GM19463 (cell line): Measurements from ENCODE around the gene CGB7.
"Not testable (repeated sequence)": the region's sequence is repeated elsewhere in the genome, so short reads cannot be mapped to it uniquely, and the experiment has no call there.

ENCODE experiments used
- ATAC-seq: cut with Tn5 transposase; IDR thresholded peaks from one replicate; pipeline ENCODE4 v1.9.1; 2021; ENCODE audit warnings: mild to moderate bottlenecking, moderate library complexity; ENCODE audit not compliant: unreplicated experiment

CGB7 gene

GRCh38 chr19:49042666-49043065 is 14.9 kb downstream of the CGB7 start:
- ATAC-seq = not testable (repeated sequence)

- no peak for ATAC-seq
Measured at GRCh38 chr19:49042177-49042576, 15.4 kb downstream of the CGB7 start.

DNA sequence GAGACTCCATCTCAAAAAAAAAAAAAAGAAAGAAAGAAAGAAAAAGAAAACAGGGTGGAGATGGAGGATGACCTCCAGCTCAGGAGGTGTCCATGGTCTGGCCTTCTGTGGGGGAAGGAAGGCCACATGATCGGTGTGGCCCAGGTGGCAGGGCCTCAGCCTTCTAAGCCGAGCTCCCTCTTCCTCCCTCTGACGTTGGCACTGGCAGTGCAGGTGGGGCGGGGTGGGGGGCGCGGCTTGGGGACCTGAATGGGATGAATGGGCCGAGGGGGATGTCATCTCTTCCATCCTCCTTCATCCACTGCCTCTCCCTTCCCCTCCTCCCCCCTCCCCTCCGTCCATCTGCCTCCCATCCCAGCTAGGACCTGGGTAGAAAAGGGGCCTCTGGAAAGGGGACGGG is 17.8 kb downstream of the CGB7 start:
- ATAC-seq = not testable (repeated sequence)

DNA sequence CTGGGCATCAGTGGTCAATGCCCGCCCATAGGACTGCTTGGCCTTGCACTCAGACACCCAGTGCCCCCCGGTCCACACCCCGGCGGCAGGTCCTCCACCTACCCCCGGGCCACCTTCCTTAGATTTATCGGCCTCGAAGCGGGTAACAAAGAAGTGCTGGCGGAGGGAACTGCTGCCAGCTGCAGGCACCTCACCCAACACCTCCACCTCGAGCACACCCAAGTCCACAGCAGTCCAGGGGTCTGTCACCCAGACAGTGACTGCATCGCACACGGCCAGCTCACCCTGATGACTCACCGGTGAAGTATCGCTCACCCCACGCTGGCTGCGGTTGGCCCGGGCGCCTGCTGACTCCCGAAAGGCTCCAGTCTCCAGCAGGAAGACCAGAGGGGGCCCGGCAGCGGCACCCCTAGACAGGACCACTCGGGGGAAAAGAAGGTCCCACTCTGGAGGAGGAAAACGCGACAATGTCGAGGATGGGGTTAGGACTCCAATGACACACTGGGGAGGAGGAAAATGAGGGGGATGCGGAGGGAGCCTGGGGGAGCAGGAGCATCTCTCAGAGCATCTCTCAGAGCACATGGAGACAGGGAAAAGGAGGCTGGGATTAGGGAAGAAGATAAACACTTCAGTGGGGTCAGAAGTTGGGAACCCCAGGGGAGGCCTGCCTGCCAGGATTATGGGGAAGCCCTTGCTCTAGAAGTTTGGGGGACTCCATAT is 18.8 kb downstream of the CGB7 start:
- ATAC-seq = not testable (repeated sequence)

DNA sequence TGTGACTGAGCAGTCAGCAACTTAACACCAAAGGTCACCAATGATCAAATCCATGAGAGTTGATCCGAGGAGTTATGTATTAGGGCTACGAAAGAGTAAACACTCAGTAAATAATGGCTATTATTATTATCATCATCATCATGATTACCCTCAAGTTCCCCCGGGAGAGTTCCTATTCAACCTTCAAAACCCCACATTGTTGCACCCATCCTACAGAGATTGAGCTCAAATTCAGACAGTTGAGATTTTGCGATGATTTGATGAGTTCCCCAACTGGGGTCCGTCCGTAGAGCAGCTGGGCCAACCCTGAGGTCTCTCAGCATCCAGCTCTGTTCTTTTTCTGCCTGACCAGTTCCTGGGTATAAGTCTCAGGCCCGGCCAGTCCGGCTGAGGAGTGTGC is 19.4 kb downstream of the CGB7 start:
- not testable (repeated sequence) for ATAC-seq

DNA sequence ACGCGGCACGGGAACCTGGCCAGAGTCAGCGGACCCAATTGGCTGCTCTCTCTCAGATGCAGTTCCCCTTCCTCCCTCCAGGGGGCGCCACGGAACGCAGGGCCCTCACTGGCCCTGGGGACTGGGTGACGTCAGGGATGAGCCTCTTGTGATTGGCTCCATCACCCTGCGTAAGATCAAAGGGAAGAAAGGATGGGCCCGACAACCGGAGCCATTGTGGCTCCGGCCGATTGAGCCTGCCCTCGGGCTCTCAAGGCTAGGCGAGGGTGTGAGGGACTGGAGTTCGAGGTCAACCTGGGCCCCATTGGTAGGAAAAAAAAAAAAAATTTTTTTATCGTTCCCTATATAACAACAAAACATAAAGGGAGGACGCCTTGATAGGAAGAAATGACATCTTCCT is 20.7 kb downstream of the CGB7 start, which contains the start of gene CGB1:
Gene CGB1 (minus strand): TSS at position 81 of the 400 bp plus-strand sequence. CDS start 184 bp downstream, outside the sequence.
- not testable (repeated sequence) for ATAC-seq

DNA sequence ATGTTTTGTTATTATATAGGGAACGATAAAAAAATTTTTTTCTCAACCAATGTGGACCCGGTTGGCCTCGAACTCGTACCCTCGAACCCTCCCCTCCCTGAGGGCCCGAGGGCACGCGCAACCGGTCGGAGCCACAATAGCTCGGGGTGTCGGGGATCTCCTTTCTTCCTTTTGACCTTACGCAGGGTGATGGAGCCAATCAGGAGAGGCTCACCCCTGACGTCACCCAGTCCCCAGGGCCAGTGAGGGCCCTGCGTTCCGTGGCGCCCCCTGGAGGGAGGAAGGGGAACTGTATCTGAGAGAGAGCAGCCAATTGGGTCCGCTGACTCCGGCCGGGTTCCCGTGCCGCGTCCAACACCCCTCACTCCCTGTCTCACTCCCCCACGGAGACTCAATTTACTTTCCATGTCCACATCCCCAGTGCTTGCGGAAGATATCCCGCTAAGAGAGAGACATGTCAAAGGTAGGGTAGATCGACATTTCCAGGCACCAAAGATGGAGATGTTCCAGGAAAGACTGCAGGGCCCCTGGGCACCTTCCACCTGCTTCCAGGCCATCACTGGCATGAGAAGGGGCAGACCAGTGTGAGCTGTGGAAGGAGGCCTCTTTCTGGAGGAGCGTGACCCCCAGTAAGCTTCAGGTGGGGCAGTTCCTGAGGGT is 25.8 kb downstream of the CGB7 start, which contains the start of gene CGB2:
Gene CGB2 (plus strand): TSS at position 249 of the 660 bp plus-strand sequence. CDS start 206 bp downstream, at position 455.
- ATAC-seq = not testable (repeated sequence)

GRCh38 chr19:49030323-49030722 is 27.2 kb downstream of the CGB7 start:
- not testable (repeated sequence) for ATAC-seq

GRCh38 chr19:49029749-49030148 is 27.8 kb downstream of the CGB7 start:
- not testable (repeated sequence) for ATAC-seq

DNA sequence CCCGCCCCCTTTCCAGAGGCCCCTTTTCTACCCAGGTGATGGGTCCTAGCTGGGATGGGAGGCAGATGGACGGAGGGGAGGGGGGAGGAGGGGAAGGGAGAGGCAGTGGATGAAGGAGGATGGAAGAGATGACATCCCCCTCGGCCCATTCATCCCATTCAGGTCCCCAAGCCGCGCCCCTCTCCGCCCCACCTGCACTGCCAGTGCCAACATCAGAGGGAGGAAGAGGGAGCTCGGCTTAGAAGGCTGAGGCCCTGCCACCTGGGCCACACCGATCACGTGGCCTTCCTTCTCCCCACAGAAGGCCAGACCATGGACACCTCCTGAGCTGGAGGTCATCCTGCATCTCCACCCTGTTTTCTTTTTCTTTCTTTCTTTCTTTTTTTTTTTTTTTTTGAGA is 28.9 kb downstream of the CGB7 start:
- not testable (repeated sequence) for ATAC-seq

DNA sequence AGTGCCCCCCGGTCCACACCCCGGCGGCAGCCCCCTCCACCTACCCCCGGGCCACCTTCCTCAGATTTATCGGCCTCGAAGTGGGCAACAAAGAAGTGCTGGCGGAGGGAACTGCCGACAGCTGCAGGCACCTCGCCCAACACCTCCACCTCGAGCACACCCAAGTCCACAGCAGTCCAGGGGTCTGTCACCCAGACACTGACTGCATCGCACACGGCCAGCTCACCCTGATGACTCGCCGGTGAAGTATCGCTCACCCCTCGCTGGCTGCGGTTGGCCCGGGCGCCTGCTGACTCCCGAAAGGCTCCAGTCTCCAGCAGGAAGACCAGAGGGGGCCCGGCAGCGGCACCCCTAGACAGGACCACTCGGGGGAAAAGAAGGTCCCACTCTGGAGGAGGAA is 31.9 kb downstream of the CGB7 start:
- ATAC-seq = not testable (repeated sequence)

DNA sequence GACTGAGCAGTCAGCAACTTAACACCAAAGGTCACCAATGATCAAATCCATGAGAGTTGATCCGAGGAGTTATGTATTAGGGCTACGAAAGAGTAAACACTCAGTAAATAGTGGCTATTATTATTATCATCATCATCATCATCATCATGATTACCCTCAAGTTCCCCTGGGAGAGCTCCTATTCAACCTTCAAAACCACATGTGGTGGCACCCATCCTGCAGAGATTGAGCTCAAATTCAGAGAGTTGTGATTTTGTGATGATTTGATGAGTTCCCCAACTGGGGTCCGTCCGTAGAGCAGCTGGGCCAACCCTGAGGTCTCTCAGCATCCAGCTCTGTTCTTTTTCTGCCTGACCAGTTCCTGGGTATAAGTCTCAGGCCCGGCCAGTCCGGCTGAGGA is 32.5 kb downstream of the CGB7 start:
- ATAC-seq = not testable (repeated sequence)

DNA sequence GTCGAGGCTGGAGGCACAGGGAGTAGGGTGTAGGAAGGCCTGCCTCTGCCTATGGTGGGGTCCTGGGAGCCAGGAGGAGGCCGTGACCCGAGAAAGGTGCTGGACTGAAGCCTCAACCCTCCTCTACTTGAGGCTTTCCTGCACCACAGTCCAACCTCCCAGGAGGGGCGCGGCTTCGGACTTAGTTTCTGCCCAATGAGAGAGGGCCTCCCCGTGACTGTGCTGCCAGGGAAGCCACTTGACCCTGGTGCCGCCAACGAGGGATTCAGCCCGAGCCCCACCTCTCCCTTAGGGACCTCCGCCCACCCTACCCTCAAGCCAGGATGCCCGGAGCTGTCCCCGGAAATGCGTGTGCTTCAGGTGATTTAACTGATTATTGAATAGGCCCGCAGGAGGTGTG is 33.3 kb downstream of the CGB7 start, which contains the start of gene CGB3:
Gene CGB3 (minus strand): TSS at position 101 of the 400 bp plus-strand sequence. CDS start 362 bp downstream, outside the sequence.
- not testable (repeated sequence) for ATAC-seq

DNA sequence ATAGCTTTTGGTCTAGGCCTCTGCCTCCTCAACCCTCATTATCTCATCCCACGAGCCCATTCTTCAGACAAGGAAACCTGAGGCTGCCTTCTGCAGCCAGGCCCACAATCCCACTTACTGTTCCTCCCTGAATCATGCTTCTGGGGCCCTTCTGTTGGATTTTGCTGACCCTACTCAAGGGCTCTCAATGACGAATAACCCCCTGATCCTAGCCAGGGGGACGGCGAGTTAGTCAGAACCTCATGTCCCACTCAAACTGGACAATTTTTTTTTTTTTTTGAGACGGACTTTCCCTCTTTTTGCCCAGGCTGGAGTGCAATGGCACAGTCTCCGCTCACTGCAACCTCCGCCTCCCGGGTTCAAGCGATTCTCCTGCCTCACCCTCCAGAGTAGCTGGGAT is 35.4 kb downstream of the CGB7 start:
- ATAC-seq = no peak

DNA sequence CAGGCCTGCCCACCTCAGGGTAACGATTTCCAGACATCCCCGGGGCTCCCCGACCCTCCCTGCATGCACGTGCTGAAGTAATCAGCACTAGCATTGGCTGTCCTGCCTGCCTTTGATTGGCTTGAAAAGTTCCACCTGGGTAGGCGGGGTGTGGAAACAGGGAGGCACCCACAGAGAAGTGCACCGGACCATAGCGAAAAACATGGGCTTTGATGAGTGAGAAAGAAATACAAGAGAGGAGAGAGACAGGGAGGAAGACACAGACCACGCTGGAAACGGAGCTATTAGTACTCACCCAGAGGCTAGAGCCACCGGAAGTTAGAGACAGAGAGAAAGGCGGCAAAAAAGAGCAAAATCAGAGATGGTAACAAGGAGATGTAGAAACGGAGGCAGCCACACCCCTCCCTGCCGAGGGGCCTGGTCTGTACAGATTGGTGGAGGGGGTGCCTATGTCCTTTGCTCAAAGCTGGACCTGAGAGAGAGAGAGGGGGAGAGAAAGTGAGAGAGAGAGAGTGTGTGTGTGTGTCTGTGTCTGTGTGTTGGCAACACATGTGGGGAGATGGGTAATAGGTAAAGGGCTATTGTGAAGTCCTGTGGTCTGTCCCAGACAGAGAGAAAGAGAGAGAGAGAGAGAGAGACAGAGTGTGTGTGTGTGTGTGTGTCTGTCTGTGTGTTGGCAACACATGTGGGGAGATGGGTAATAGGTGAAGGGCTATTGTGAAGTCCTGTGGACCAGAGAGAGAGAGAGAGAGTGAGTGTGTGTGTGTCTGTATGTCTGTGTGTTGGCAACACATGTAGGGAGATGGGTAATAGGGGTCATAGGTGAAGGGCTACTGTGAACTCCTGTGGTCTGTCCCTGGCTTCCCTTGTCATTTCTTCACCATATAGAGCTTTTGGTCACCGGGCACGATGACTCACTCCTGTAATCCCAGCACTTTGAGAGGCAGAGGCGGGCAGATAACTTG is 36.3 kb downstream of the CGB7 start:
- no peak for ATAC-seq

- no peak for ATAC-seq
Measured at GRCh38 chr19:49020342-49020741, 37.2 kb downstream of the CGB7 start.

DNA sequence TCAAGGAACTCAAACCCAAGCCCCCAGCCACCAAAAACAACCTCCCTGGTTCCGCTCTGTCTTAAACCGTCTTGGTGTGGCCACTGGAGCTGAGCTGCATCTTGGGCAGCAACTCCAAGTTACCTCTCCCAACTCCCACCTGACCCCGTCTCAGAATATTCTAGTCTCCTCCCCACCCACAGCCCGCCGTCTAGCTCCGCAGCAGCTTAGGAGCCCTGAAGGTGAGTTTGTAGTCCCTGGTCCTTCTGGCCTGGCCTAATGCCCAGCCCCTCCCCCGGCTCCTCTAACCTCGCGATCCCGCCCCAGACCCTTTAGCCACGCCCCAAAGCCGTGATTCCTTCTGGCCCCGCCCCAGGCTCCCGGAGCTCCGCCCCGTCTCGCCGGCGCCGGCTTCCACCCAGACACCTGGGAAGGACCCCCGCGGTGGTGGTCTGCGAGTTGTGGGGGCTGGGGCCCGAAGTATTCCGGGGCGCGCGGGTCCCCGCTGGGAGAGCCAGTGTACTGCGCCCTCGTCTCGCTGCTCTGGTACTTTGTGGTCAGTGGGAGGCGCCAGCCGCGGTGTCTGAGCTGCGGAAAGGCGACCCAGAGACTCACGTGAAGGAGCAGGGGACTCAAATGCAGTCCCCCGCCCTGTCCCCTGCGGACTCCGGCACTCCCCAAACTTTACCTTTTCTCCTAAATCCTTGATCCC is 38.2 kb downstream of the CGB7 start:
- no peak for ATAC-seq

DNA sequence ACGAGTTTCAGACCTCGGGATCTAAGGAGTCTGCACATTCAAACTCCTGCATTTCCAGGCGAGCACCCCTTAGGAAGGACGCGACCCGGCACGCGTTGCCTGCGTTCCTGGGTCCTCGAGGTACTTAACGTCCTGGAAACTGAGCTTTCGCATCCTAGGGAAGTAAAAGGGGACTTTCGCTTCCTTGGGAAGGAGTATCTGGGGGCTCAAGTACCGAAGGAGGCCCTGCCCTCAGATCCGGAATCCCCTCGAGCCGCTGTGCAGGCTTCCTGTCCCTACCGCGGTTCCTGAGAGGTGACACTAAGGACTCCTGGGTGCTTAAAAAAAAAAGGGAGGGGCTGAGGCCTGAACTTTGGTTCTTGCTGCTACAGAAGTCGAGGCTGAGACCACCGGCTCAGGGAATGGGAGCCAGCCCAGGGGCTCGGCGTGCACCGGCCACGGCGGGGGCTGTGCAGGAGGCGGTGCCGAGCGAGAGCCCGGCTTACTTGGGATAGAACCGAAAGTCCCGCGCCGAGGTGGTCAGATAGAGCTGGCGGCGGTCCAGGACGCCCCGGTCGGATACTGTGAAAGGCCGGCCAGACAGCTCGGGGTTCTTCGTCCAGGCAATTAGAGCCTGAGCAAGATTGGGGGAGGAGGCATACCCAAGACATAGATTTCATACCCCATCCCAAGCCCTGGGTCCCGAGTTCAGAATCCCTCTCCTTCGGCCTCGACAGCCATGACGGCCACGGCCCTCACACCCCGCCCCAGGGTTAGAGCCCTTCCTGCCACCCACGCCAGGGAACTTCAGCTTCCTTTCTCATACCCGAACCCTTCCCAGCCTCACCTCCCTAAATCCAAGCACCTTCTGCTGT is 38.9 kb downstream of the CGB7 start:
- not testable (repeated sequence) for ATAC-seq

- peak; percentile 48 for ATAC-seq
Measured at GRCh38 chr19:49017666-49018351, 39.7 kb downstream of the CGB7 start.
